ENCODE measurements around the gene TTR.

DNA sequence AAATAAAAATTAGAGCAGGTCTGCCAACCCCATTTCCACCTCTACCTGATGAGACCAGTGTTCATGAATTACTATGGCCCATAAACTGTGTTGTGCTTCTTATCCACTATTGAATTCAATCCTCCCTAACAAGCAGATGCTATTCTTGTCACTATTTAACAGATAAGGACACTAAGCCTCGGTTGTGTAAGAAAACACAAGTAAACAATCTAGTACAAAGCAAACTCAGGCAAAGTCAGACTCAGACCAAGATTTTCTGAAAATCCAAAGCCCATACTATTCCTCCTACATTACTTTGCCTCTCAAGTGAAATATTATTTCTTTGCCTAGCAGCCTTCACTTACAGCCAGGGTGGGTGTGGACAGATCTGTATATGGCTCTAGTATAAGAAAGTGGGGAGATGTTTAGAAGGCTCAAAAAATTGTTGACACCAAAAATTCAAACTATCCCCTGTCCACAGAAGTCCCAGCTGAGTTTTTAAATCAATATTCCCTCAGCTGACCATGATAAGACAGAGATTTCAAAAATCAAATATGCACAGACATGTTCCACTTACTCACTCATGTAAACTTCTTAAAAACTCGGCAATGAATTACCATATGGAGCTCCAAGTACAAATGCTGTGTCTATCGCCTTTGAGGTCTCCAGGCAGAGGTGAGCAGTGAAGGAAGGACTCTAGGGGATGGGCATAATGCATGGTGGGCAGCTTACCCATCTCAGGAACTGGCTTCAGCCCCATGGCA lies 16.0 kb upstream of the TTR start:
- TF ChIP-seq, protein P1, sequence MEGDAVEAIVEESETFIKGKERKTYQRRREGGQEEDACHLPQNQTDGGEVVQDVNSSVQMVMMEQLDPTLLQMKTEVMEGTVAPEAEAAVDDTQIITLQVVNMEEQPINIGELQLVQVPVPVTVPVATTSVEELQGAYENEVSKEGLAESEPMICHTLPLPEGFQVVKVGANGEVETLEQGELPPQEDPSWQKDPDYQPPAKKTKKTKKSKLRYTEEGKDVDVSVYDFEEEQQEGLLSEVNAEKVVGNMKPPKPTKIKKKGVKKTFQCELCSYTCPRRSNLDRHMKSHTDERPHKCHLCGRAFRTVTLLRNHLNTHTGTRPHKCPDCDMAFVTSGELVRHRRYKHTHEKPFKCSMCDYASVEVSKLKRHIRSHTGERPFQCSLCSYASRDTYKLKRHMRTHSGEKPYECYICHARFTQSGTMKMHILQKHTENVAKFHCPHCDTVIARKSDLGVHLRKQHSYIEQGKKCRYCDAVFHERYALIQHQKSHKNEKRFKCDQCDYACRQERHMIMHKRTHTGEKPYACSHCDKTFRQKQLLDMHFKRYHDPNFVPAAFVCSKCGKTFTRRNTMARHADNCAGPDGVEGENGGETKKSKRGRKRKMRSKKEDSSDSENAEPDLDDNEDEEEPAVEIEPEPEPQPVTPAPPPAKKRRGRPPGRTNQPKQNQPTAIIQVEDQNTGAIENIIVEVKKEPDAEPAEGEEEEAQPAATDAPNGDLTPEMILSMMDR (IDR thresholded peaks at IDR 0.05) = no peak
- TF ChIP-seq POLR2AphosphoS5 (IDR thresholded peaks at IDR 0.05) (no peak), POLR2A (IDR thresholded peaks at IDR 0.05) (no peak), EP300 (IDR thresholded peaks at IDR 0.05) (no peak)
